Measurements from ENCODE around the gene ZNF516. TPM values are rescaled to one million over a fixed set of nuclear protein-coding genes. Genes with fewer than 3 reads are reported as not detected.

Gene ZNF516
- total RNA-seq, 2 donors from 2014 or later = 10.8 to 21.1 TPM

GRCh38 chr18:76466410-76466991 lies 28.5 kb downstream of the ZNF516 start:
- DNase-seq (ENCODE audit: low spot score) = no peak
- H3K27ac Mint-ChIP-seq = peak overlapping the region; percentile 83 to 90
- peaks cover 22 to 33% of the 10 kb centered on the region in 2 donors for H3K4me1 Mint-ChIP-seq (ENCODE audit: low read depth in 2 of 2)
- ATAC-seq = peak; percentile 50 to 61
- no peaks in the 10 kb centered on the region for H3K9me3 Mint-ChIP-seq
- H3K27me3 Mint-ChIP-seq = no peaks in the 10 kb centered on the region
- H3K36me3 Mint-ChIP-seq = no peaks in the 10 kb centered on the region
- H3K4me3 Mint-ChIP-seq = peak overlapping the region; percentile 59

GRCh38 chr18:76465630-76466409 lies 29.2 kb downstream of the ZNF516 start:
- DNase-seq (ENCODE audit: low spot score) (no peak), ATAC-seq (no peak)
- Mint-ChIP-seq H3K9me3 (no peaks in the 10 kb centered on the region), H3K27ac (peak overlapping the region; percentile 83 to 90), H3K36me3 (no peaks in the 10 kb centered on the region), H3K27me3 (no peaks in the 10 kb centered on the region), H3K4me3 (no peak overlapping the region), H3K4me1 (ENCODE audit: low read depth in 2 of 2) (peaks cover 22 to 38% of the 10 kb centered on the region in 2 donors)

GRCh38 chr18:76464281-76465259 lies 30.5 kb downstream of the ZNF516 start:
- no peaks in the 10 kb centered on the region for H3K27me3 Mint-ChIP-seq
- ATAC-seq (no peak), DNase-seq (ENCODE audit: low spot score) (no peak)
- peak overlapping the region; percentile 83 to 90 for H3K27ac Mint-ChIP-seq
- no peak overlapping the region for H3K4me3 Mint-ChIP-seq
- H3K36me3 Mint-ChIP-seq = no peaks in the 10 kb centered on the region
- H3K4me1 Mint-ChIP-seq (ENCODE audit: low read depth in 2 of 2) = peaks cover 22 to 43% of the 10 kb centered on the region in 2 donors
- no peaks in the 10 kb centered on the region for H3K9me3 Mint-ChIP-seq

- Mint-ChIP-seq H3K9me3 (no peaks in the 10 kb centered on the region), H3K4me1 (ENCODE audit: low read depth in 2 of 2) (peaks cover 21 to 41% of the 10 kb centered on the region in 2 donors), H3K27ac (peak overlapping the region in 1 of 2 donors; percentile 79), H3K4me3 (no peak overlapping the region), H3K36me3 (no peaks in the 10 kb centered on the region), H3K27me3 (no peaks in the 10 kb centered on the region)
- DNase-seq (ENCODE audit: low spot score) (no peak), ATAC-seq (no peak)
Measured at GRCh38 chr18:76463872-76464271, 31.2 kb downstream of the ZNF516 start.

GRCh38 chr18:76463358-76463757 lies 31.7 kb downstream of the ZNF516 start:
- DNase-seq (ENCODE audit: low spot score) = no peak
- H3K9me3 Mint-ChIP-seq = no peaks in the 10 kb centered on the region
- H3K36me3 Mint-ChIP-seq = no peaks in the 10 kb centered on the region
- H3K27me3 Mint-ChIP-seq = no peaks in the 10 kb centered on the region
- no peak for ATAC-seq
- peaks cover 15 to 40% of the 10 kb centered on the region in 2 donors for H3K4me1 Mint-ChIP-seq (ENCODE audit: low read depth in 2 of 2)
- H3K27ac Mint-ChIP-seq = peak overlapping the region in 1 of 2 donors; percentile 79
- H3K4me3 Mint-ChIP-seq = no peak overlapping the region

GRCh38 chr18:76462326-76462694 lies 32.7 kb downstream of the ZNF516 start:
- H3K4me1 Mint-ChIP-seq (ENCODE audit: low read depth in 2 of 2) = peaks cover 7 to 34% of the 10 kb centered on the region in 2 donors
- no peaks in the 10 kb centered on the region for H3K9me3 Mint-ChIP-seq
- H3K27ac Mint-ChIP-seq = peak overlapping the region in 1 of 2 donors; percentile 40
- DNase-seq (ENCODE audit: low spot score) (no peak), ATAC-seq (no peak)
- no peaks in the 10 kb centered on the region for H3K36me3 Mint-ChIP-seq
- no peak overlapping the region for H3K4me3 Mint-ChIP-seq
- no peaks in the 10 kb centered on the region for H3K27me3 Mint-ChIP-seq

GRCh38 chr18:76461692-76462325 lies 33.2 kb downstream of the ZNF516 start:
- Mint-ChIP-seq H3K9me3 (no peaks in the 10 kb centered on the region), H3K27me3 (no peaks in the 10 kb centered on the region), H3K27ac (peak overlapping the region in 1 of 2 donors; percentile 40), H3K4me1 (ENCODE audit: low read depth in 2 of 2) (peaks cover 6 to 33% of the 10 kb centered on the region in 2 donors), H3K4me3 (no peak overlapping the region), H3K36me3 (no peaks in the 10 kb centered on the region)
- no peak for DNase-seq (ENCODE audit: low spot score)
- no peak for ATAC-seq

- H3K27ac Mint-ChIP-seq = no peak overlapping the region
- no peak for ATAC-seq
- H3K9me3 Mint-ChIP-seq = no peaks in the 10 kb centered on the region
- no peak for DNase-seq (ENCODE audit: low spot score)
- H3K27me3 Mint-ChIP-seq = no peaks in the 10 kb centered on the region
- H3K36me3 Mint-ChIP-seq = no peaks in the 10 kb centered on the region
- H3K4me1 Mint-ChIP-seq (ENCODE audit: low read depth in 2 of 2) = peaks cover 0 to 27% of the 10 kb centered on the region in 2 donors
- no peak overlapping the region for H3K4me3 Mint-ChIP-seq
Measured at GRCh38 chr18:76461148-76461547, 33.9 kb downstream of the ZNF516 start.

GRCh38 chr18:76460482-76460881 lies 34.6 kb downstream of the ZNF516 start:
- Mint-ChIP-seq H3K27ac (no peak overlapping the region), H3K36me3 (no peaks in the 10 kb centered on the region), H3K27me3 (no peaks in the 10 kb centered on the region), H3K4me3 (no peak overlapping the region), H3K4me1 (ENCODE audit: low read depth in 2 of 2) (peaks cover 0 to 24% of the 10 kb centered on the region in 2 donors), H3K9me3 (no peaks in the 10 kb centered on the region)
- ATAC-seq = no peak
- DNase-seq (ENCODE audit: low spot score) = no peak

GRCh38 chr18:76459687-76460350 lies 35.2 kb downstream of the ZNF516 start:
- H3K36me3 Mint-ChIP-seq = no peaks in the 10 kb centered on the region
- H3K27me3 Mint-ChIP-seq = no peaks in the 10 kb centered on the region
- DNase-seq (ENCODE audit: low spot score) (no peak), ATAC-seq (no peak)
- H3K27ac Mint-ChIP-seq = no peak overlapping the region
- no peak overlapping the region for H3K4me3 Mint-ChIP-seq
- H3K4me1 Mint-ChIP-seq (ENCODE audit: low read depth in 2 of 2) = peaks cover 4 to 25% of the 10 kb centered on the region in 2 donors
- no peaks in the 10 kb centered on the region for H3K9me3 Mint-ChIP-seq

- Mint-ChIP-seq H3K9me3 (no peaks in the 10 kb centered on the region), H3K27me3 (no peaks in the 10 kb centered on the region), H3K36me3 (no peaks in the 10 kb centered on the region), H3K4me1 (ENCODE audit: low read depth in 2 of 2) (peaks cover 4 to 25% of the 10 kb centered on the region in 2 donors), H3K4me3 (no peak overlapping the region), H3K27ac (no peak overlapping the region)
- ATAC-seq (peak in 1 of 2 donors; percentile 38), DNase-seq (ENCODE audit: low spot score) (no peak)
Measured at GRCh38 chr18:76459312-76459686, 35.7 kb downstream of the ZNF516 start.

- H3K9me3 Mint-ChIP-seq = no peaks in the 10 kb centered on the region
- no peak overlapping the region for H3K4me3 Mint-ChIP-seq
Measured at GRCh38 chr18:76458522-76459311, 36.3 kb downstream of the ZNF516 start.

More at GRCh38 chr18:76458522-76459311, 36.3 kb downstream of the ZNF516 start:
- H3K27me3 Mint-ChIP-seq = no peaks in the 10 kb centered on the region
- no peak overlapping the region for H3K27ac Mint-ChIP-seq
- DNase-seq (ENCODE audit: low spot score) (no peak), ATAC-seq (no peak)
- H3K36me3 Mint-ChIP-seq = no peaks in the 10 kb centered on the region
- H3K4me1 Mint-ChIP-seq (ENCODE audit: low read depth in 2 of 2) = peaks cover 4 to 23% of the 10 kb centered on the region in 2 donors

Measured in natural killer cell treated with Interleukin-12 subunit alpha and Interleukin-12 subunit beta and Interleukin-15 and Interleukin-18, amount 100 ng/mL, for 72 hours (primary cell).